GM18868 (cell line): ENCODE results near the gene TBC1D20.

Source experiments
- ATAC-seq: cut with Tn5 transposase; IDR thresholded peaks from one replicate; pipeline ENCODE4 v1.9.1; 2021; ENCODE audit warnings: mild to moderate bottlenecking, moderate library complexity; ENCODE audit not compliant: unreplicated experiment

TBC1D20 gene

DNA sequence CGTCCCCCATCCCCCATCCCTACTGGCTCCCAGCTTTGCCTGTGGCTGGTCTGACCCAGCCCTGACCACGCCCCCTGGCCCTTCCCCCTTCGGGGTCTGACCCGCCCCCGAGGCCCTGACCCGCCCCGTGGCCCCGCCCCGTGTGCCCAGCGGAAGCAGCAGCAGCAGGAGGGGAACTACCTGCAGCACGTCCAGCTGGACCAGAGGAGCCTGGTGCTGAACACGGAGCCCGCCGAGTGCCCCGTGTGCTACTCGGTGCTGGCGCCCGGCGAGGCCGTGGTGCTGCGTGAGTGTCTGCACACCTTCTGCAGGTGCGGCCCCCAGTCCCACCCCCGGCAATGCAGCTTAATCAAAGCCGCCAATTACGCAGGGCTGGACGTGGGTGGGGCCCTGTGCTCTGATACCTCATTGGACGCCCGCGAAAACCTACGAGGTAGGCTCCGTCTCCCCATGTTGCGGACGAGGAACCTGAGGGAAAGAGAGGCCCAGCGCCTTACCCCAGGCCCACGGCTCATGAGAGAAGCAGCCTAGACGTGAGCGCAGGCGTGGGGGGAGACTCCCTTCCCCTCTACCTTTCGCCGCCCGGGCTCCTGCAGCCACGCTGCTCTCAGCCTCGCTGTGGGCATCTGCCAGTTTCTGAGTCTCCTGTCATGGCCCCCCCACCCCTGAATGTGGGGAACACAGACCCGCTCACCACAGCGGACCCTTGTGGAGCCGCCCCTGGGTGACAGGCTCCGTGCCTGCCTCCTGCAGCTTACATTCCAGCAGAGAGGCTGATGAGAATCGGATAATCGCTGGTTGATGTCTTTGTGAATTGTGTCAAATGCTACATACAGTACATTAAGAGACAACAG lies 41.4 kb downstream of the TBC1D20 start:
- ATAC-seq: no peak

DNA sequence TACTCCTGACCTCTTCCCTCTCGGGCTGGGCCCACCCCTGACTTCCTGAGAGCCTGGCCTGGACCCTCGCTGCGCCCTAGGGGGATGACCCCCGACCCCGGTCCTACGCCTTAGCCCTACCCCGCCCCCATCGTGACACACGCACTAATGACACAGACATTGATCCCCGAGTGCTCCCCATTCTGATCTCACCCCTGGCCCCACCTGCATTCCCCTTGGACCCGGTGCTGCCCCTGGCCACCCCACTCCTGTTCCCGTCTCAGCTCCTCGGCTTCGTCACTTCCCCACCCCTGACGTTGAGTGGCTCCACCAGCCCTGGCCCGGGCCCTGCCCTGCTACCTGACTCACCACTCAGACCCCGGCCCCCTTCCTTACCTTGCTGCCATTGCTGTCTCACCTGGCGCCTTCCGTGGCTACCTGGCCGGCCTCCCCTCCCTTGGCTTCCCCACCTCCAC lies 42.1 kb downstream of the TBC1D20 start:
- no peak for ATAC-seq

DNA sequence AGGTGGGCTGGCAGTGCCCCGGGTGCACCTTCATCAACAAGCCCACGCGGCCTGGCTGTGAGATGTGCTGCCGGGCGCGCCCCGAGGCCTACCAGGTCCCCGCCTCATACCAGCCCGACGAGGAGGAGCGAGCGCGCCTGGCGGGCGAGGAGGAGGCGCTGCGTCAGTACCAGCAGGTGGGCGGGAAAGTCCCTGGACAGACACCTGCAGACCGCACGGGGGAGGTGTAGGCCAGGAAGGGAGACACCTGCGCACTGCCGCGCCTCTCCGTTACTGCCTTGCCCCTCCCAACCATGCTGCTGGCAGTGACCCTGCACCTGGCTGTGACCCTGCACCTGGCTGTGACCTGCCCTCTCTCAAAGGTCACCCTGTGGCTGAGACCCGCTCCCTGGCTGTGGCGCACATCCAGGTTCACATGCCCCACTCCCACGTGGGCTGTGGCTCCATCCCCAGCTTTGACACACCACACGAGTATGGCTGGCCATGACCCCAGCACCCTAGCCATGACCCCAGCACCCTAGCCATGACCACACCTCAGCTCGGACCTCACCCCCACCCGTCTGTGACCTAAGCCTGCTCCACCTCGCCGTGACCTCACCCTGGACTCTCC lies 42.7 kb downstream of the TBC1D20 start:
- ATAC-seq: no peak

GRCh38 chr20:418858-419365 lies 43.4 kb downstream of the TBC1D20 start:
- ATAC-seq: no peak

GRCh38 chr20:417801-418342 lies 44.5 kb downstream of the TBC1D20 start:
- no peak for ATAC-seq

- ATAC-seq: no peak
Observed at GRCh38 chr20:416950-417800, 45.2 kb downstream of the TBC1D20 start.

GRCh38 chr20:415820-416322 lies 46.5 kb downstream of the TBC1D20 start:
- no peak for ATAC-seq

DNA sequence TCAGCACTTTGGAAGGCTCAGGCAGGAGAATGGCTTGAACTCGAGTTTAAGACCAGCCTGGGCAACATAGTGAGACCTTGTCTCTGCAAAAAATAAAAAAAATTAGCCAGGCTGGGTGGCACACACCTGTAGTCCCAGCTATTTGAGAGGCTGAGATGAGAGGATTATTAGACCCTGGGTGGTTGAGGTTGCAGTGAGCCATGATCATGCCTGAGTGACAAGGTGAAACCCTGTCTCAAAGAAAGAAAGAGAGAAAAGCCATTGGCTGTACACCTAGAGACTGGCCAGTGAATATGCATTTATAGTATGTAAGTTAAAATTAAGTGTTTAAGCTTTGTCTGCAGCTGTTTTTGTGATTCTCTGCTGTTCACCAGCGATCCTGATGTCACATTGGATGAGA lies 48.2 kb downstream of the TBC1D20 start:
- ATAC-seq: no peak

DNA sequence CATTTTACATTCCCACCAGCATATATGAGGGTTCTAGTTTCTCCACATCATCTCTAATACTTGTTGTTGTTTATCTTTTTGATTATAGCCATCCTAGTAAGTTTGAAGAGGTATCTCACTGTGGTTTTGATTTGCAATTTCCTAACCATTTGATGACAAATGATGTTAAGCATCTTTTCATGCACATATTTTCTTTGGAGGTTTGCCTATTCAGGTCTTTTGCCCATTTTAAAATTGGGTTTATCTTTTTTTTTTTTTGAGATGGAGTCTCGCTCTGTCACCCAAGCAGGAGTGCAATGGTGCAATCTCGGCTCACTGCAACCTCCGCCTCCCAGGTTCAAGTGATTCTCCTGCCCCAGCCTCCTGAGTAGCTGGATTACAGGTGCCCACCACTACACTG lies 50.3 kb downstream of the TBC1D20 start:
- ATAC-seq: no peak

DNA sequence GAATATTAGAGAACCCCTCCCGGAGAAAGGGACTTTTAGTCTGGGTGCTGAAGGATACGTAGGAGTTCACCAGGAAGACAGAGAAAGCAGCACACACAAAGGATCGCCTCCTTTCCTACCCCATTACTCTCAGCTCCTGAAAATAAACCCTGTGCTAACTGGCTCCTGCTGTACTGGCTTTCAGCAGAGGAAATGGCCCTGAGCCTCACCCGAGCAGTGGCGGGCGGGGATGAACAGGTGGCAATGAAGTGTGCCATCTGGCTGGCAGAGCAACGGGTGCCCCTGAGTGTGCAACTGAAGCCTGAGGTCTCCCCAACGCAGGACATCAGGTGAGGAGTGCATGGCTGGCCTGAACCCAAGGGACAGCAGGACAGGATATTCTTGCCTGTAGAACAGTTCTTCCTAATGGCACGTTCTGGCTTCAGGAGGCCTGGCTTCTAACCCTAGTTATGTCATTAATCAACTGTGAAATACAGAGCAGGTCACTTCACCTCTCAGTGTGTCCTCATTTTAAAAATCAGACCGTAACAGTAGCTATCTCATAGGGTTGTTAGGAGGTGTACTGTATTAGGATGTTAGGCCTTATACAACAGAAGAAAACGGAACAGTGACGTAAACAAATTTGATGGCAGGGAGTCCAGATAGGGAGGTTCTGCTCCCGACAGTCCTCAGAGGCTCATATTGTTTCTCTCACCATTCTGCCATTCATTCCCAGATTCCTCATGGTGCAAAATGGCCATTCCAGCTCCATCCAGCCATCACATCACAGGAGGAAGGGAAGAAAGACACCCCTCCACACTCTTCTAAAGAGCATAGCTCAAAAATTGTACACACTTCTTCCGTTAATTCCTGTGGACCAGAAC lies 52.4 kb downstream of the TBC1D20 start:
- no peak for ATAC-seq

DNA sequence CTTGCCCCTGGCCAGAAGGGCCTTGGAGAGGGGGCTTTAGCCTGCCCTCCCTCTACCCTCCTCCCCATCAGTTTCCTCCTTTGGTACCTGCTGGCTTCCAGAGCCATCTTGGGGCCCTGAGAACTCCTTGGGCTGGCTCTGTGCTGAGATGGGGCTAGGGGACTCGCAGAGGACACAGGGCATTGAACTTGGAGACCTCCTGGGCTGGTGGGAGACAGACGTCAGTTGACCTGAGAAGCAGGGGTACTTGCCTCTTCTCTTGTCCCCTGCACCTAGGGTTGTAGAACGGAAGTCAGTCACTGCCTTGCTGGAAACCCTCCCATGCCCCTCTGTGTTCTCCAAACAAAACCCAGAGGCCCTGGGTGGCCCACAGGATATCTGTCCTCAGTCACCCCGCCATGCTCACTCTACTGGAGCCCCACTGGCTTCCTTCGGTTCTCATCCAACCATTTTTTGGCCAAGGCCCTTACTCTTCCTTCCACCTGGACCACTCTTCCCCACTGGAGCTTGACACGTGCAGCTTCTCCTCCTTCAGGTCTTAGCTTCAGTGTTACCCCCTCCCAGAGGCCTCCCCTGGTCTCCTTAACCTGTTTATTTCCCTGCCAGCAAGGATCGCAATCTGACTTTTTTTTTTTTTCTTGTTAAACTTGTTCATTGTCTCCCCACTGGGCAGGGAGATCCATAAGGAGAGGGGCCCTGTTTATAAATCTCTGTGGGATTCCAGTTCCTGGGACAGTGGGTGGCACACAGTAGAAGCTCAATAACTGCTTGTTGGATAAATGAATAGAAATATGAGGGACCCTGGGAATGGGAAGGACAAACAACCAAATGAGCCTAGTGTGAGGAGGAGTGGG lies 53.3 kb downstream of the TBC1D20 start:
- peak; percentile 15 for ATAC-seq

- peak; percentile 81 for ATAC-seq
Observed at GRCh38 chr20:407953-408842, 54.1 kb downstream of the TBC1D20 start, which contains the start of gene RBCK1. Gene RBCK1, plus strand, starts transcription at chr20:408299. Its CDS starts 459 bp downstream, at chr20:408758.

- peak; percentile 65 for ATAC-seq
Observed at GRCh38 chr20:407133-407952, 55.0 kb downstream of the TBC1D20 start.

- no peak for ATAC-seq
Observed at GRCh38 chr20:406200-407132, 55.9 kb downstream of the TBC1D20 start.

DNA sequence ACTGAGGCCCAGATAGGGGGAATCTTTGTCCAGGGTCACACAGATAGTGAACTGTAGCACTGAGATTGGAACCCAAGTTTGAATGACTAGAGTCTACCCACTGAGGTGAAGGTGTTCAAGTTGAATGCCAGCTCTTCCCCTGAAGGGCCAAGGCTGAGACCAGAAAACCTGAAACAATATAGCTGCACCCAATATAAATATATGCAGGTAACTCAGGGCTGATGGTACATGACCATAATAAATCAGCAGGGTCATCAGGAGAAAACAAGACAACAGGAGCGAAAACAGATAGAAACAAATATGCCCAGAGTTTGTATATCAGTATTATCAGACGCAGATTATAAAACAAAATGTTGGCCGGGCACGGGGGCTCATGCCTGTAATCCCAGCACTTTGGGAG lies 58.2 kb downstream of the TBC1D20 start:
- no peak for ATAC-seq

DNA sequence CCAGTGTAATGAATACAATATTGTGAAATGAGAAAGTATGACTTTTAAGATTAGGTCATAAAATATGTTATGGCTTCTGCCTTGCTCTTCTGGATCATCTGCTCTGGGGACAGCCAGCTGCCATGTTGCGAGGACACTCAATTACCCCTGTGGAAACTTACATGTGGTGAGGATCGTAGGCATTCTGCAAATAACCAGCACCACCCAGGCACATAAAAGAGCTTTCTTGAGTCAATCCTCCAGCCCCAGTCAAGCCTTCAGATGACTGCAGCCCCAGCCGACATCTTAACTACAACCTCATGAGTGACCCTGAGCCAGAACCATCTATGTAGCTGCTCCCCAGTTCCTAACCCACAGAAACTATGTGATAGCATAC lies 58.8 kb downstream of the TBC1D20 start:
- no peak for ATAC-seq
